Panc1 (cell line): ENCODE data around the gene ARFGAP1. TPM values are rescaled to one million over a fixed set of nuclear protein-coding genes. Genes with fewer than 3 reads are reported as not detected.

Experiments
- ATAC-seq: fragments of 200-7000 bp; cut with Tn5 transposase; 2 replicates; pipeline ENCODE4 v1.9.1; 2020; ENCODE audit warnings: mild to moderate bottlenecking, moderate library complexity
- BruUV-seq: library from RNA; stranded (reverse); fragments of 400-500 nt; replicated peaks from 2 replicates; lab custom pipeline; 2021; lab: Mats Ljungman, UMichigan
- CTCF ChIA-PET: fragments of 300-600 bp; sonication (Branson Sonifier 250); formaldehyde crosslinking; loops from one replicate; lab custom pipeline; 2022; ENCODE audit warnings: antibody characterized with exemption; lab: Charles Lee
- POLR2A ChIA-PET: fragments of 300-600 bp; sonication (Branson Sonifier 250); formaldehyde crosslinking; loops from one replicate; lab custom pipeline; 2022; ENCODE audit warnings: antibody characterized with exemption; lab: Charles Lee
- DNase-seq: peaks from one replicate; pipeline ENCODE4 v3.0.0-alpha.2; 2010; ENCODE audit warnings: low read depth, low spot score
- H3K27ac ChIP-seq: 2 replicates; pipeline ENCODE4 v1.5.1; 2011; ENCODE audit warnings: mild to moderate bottlenecking, low read length, inconsistent platforms
- H3K27me3 ChIP-seq: fragments of 200-500 bp; sonication (Bioruptor generic); 2 replicates; pipeline ENCODE4 v1.6.0; 2014; ENCODE audit warnings: low read length, inconsistent platforms; ENCODE audit not compliant: control insufficient read depth, insufficient read depth
- H3K36me3 ChIP-seq: fragments of 200-500 bp; sonication (Bioruptor generic); 2 replicates; pipeline ENCODE4 v1.5.1; 2014; ENCODE audit warnings: inconsistent platforms, mild to moderate bottlenecking, low read length, moderate library complexity; ENCODE audit not compliant: control insufficient read depth, insufficient read depth
- H3K4me1 ChIP-seq: 2 replicates; pipeline ENCODE4 v1.5.1; 2011; ENCODE audit warnings: inconsistent platforms, mild to moderate bottlenecking, low read length, moderate library complexity; ENCODE audit not compliant: control insufficient read depth, insufficient read depth
- H3K4me3 ChIP-seq, 2 experiments: 2 replicates each; pipeline ENCODE4 v1.5.1; 2011 to 2012; ENCODE audit warnings: low read depth in 2 of 2, low read length in 2 of 2, mild to moderate bottlenecking in 2 of 2, inconsistent platforms in 1 of 2, moderate library complexity in 1 of 2
- H3K9me3 ChIP-seq: fragments of 200-500 bp; sonication (Bioruptor generic); 2 replicates; pipeline ENCODE4 v1.5.1; 2014; ENCODE audit warnings: low read depth, mild to moderate bottlenecking, inconsistent platforms, low read length, moderate library complexity; ENCODE audit not compliant: control insufficient read depth, insufficient read depth
- CTCF ChIP-seq: fragments of 450-650 bp; IDR thresholded peaks from 2 replicates; pipeline ENCODE4 v1.5.1; 2017; ENCODE audit warnings: mild to moderate bottlenecking
- POLR2AphosphoS5 ChIP-seq: IDR thresholded peaks from 2 replicates; pipeline ENCODE4 v1.6.1; 2012; ENCODE audit warnings: mild to moderate bottlenecking, low read depth, low read length, moderate library complexity
- REST ChIP-seq, 2 experiments: IDR thresholded peaks; 2 replicates each; pipeline ENCODE4 v1.6.1; 2011 to 2012; ENCODE audit warnings: low read depth in 2 of 2, control low read depth in 1 of 2, low read length in 1 of 2, mild to moderate bottlenecking in 1 of 2, moderate library complexity in 1 of 2; ENCODE audit not compliant: insufficient read depth in 1 of 2
- SIN3A ChIP-seq: IDR thresholded peaks from 2 replicates; pipeline ENCODE4 v1.6.1; 2012; ENCODE audit warnings: low read depth, mild to moderate bottlenecking, low read length, moderate library complexity, borderline replicate concordance; ENCODE audit not compliant: insufficient read depth
- TCF7L2 ChIP-seq: IDR thresholded peaks from 2 replicates; pipeline ENCODE4 v1.6.1; 2011; ENCODE audit warnings: mild to moderate bottlenecking, low read depth, low read length, inconsistent platforms
- in situ Hi-C: cut with HindIII; loops from 2 replicates; pipeline ENCODE4 v1.10.0; 2016; ENCODE audit warnings: low sequenced_read_pairs, low pct_unique_long_range_greater_than_20kb
- intact Hi-C: fragments of 100-400 bp; cut with micrococcal nuclease; formaldehyde crosslinking; loops from one replicate; pipeline ENCODE4 v1.10.0; 2022; ENCODE audit not compliant: unreplicated experiment
- microRNA-seq: library from miRNA; unstranded; fragments of <30 nt; microRNA quantifications from one replicate; pipeline ENCODE4 v1.1.0, GENCODE V29; 2020; ENCODE audit not compliant: unreplicated experiment
- total RNA-seq: library from RNA; stranded (reverse); gene quantifications from one replicate; pipeline ENCODE4 v1.2.1, GENCODE V29; 2021; ENCODE audit not compliant: unreplicated experiment

The ARFGAP1 gene
- total RNA-seq, 1 experiment from 2014 or later = 110 TPM

GRCh38 chr20:63337786-63338420 lies 65.3 kb downstream of the ARFGAP1 start:
- H3K4me3 ChIP-seq = no peak overlapping the region
- peaks cover 2% of the 10 kb centered on the region; the same call in 1 of the 2 replicates for H3K27me3 ChIP-seq
- in situ Hi-C loops = no loop called here
- no peaks in the 10 kb centered on the region; the same call in 1 of the 2 replicates for H3K9me3 ChIP-seq
- DNase-seq (no peak), ATAC-seq (no peak; the same call in 1 of the 2 replicates)
- ChIA-PET POLR2A (no interaction called here), CTCF (no interaction called here)
- H3K4me1 ChIP-seq = no peaks in the 10 kb centered on the region
- no TSS peak for BruUV-seq
- H3K27ac ChIP-seq = no peak overlapping the region
- intact Hi-C loops = no loop called here
- no peaks in the 10 kb centered on the region for H3K36me3 ChIP-seq
- TF ChIP-seq CTCF (no peak), SIN3A (no peak), REST (IDR thresholded peaks at IDR 0.05; ENCODE audit: insufficient read depth in 1 of 2, low read depth in 2 of 2, low read length in 1 of 2) (no peak), TCF7L2 (no peak), POLR2AphosphoS5 (no peak)

Small RNA genes lying within 50 kb of the gene (microRNA-seq; reads per million reads assigned to microRNA genes)
- gene MIR3196 = not detected
- 1.3 reads per million for gene MIR4326

Other genes starting within 250 kb of the ARFGAP1 start
- gene YTHDF1, start 56.7 kb upstream of the ARFGAP1 start, total RNA-seq = 43.0 TPM
- gene BIRC7, start 36.9 kb upstream of the ARFGAP1 start, total RNA-seq = 9.0 TPM
- gene NKAIN4, start 18.4 kb upstream of the ARFGAP1 start, total RNA-seq = 5.5 TPM
- gene COL20A1, start 20.4 kb downstream of the ARFGAP1 start, total RNA-seq = 0.23 TPM
- gene CHRNA4, start 88.5 kb downstream of the ARFGAP1 start, total RNA-seq = 2.4 TPM
- gene KCNQ2, start 199.8 kb downstream of the ARFGAP1 start, total RNA-seq = 19.4 TPM
- gene EEF1A2, start 226.3 kb downstream of the ARFGAP1 start, total RNA-seq = 178 TPM
- 241 TPM for gene PPDPF, start 248.0 kb downstream of the ARFGAP1 start, total RNA-seq